Measurements from ENCODE around the gene ISG15.

DNA sequence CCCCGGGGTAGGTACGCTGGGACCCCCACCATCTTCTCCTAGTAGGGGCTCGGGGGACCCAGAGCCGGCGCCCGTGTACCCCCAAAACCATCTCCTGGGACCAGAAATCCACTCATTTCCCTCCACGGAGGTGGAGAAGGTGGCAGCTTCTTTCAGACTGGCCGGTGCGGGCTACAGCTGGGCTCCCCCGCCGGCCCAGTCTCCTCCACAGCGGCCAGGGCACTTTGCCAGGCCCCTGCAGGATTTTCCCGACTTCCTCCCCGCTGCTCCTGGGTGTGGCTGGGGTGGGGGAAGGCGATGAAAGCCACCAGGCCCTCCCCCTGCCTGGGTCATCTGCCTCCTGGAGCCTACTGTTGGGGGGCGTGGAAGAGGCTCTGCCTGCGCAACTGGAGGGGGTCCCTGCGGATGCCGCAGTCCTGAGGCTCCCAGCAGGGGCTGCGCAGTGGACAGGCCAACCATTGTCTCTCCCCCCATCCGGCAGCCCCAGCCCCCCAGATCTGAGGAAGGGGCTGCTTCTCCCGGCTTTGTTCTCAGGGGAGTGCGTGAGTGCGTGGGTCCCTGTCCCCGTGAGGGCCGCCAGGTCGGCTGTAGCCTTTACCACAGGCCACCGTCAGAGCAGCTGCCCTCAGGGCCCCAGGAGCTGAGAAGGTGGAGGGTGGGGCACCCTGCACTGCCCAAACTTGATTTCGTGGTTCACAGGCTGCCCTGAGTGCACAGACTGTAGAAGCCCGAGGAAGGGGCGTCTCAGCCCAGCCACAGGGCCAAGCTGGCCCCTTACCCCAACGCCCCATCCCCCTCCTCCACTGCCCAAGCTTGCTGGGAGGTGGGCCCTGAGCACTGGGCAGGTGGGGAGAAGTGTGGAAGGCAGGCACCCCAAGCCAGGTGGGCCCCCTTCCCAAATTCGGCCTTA is 8.0 kb downstream of the ISG15 start:
- TF ChIP-seq YY1 (IDR thresholded peaks at IDR 0.05; ENCODE audit: insufficient read depth, insufficient read length) (no peak), ZNF274 (IDR thresholded peaks at IDR 0.05; ENCODE audit: low read depth, low read length) (no peak), SUZ12 (IDR thresholded peaks at IDR 0.05; ENCODE audit: extremely low read depth, insufficient read depth, insufficient read length) (no peak)
